Stimulated activated CD4-positive, alpha-beta T cell treated with anti-CD3 and anti-CD28 coated beads, Interleukin-1b, Interleukin-23, amount 100 ng/mL, for 4 hours (primary cell): ENCODE results near the gene PNPO.

Source experiments
- DNase-seq, 2 donors: peaks; one replicate each; pipeline ENCODE4 v3.0.0-alpha.2; 2020; ENCODE audit warnings: low read depth in 2 of 2

Gene PNPO

GRCh38 chr17:47998044-47998443, 56.7 kb downstream of the PNPO start:
- no peak for DNase-seq
